Vagina (tissue), 2 donors: Measurements from ENCODE around the gene ZBTB16.

ENCODE experiments used
- CTCF ChIP-seq, 3 experiments: fragments of 450-650 bp in 2 of 3; fragments of 200-600 bp in 1 of 3; sonication (generic) in 1 of 3; IDR thresholded peaks; one replicate each; pipeline ENCODE4 v1.5.1; 2017 to 2019; ENCODE audit warnings: antibody characterized with exemption in 3 of 3, mild to moderate bottlenecking in 2 of 3, moderate library complexity in 2 of 3
- POLR2AphosphoS5 ChIP-seq, 2 donors: sonication (generic); formaldehyde crosslinking; IDR thresholded peaks; one replicate each; pipeline ENCODE4 v1.9.0; 2017; ENCODE audit warnings: antibody characterized with exemption in 2 of 2, mild to moderate bottlenecking in 2 of 2, low read depth in 1 of 2; ENCODE audit not compliant: insufficient read depth in 1 of 2

GRCh38 chr11:114218508-114218907, 159.0 kb downstream of the ZBTB16 start:
- TF ChIP-seq CTCF (IDR thresholded peaks at IDR 0.05), result no peak
- no peak for TF ChIP-seq POLR2AphosphoS5 (IDR thresholded peaks at IDR 0.05; ENCODE audit: insufficient read depth in 1 of 2, low read depth in 1 of 2)
